Stomach (tissue), 9 donors: ENCODE data around the gene FAF2. TPM values are rescaled to one million over a fixed set of nuclear protein-coding genes. Genes with fewer than 3 reads are reported as not detected.

Experiments used
- DNase-seq, 2 donors: peaks; one replicate each; pipeline versions ENCODE4 v3.0.0 to v3.0.0-alpha.2; 2013 to 2019
- H3K27ac ChIP-seq, 5 donors: fragments of 200-600 bp in 4 of 5; sonication (generic) in 4 of 5; one replicate each; pipeline ENCODE4 v1.5.1; 2013 to 2019; ENCODE audit warnings: mild to moderate bottlenecking in 1 of 5, moderate library complexity in 1 of 5
- H3K27me3 ChIP-seq, 3 donors: fragments of 200-600 bp; sonication (generic); one replicate each; pipeline ENCODE4 v1.5.1; 2017 to 2019; ENCODE audit warnings: mixed run types in 1 of 3
- H3K36me3 ChIP-seq, 4 donors: fragments of 200-600 bp; sonication (generic); 1 replicate in 3 of 4; 2 replicates in 1 of 4; pipeline ENCODE4 v1.5.1; 2016 to 2019
- H3K4me1 ChIP-seq, 4 donors: fragments of 200-600 bp; sonication (generic); one replicate each; pipeline ENCODE4 v1.5.1; 2016 to 2019
- H3K4me3 ChIP-seq, 4 donors: fragments of 200-600 bp; sonication (generic) in 3 of 4; one replicate each; pipeline ENCODE4 v1.5.1; 2016 to 2019; ENCODE audit warnings: mild to moderate bottlenecking in 1 of 4
- H3K9me3 ChIP-seq, 4 donors: fragments of 200-600 bp; sonication (generic); one replicate each; pipeline ENCODE4 v1.5.1; 2016 to 2019
- CTCF ChIP-seq, 7 experiments: fragments of 450-650 bp in 4 of 7; fragments of 200-600 bp in 3 of 7; sonication (generic) in 3 of 7; IDR thresholded peaks; one replicate each; pipeline ENCODE4 v1.5.1; 2016 to 2019; ENCODE audit warnings: antibody characterized with exemption in 7 of 7, control low read depth in 2 of 7, mild to moderate bottlenecking in 1 of 7
- EP300 ChIP-seq: sonication (generic); formaldehyde crosslinking; IDR thresholded peaks from one replicate; pipeline ENCODE4 v1.6.1; 2017; ENCODE audit warnings: antibody characterized with exemption
- POLR2A ChIP-seq, 4 donors: fragments of 450-650 bp; IDR thresholded peaks; one replicate each; pipeline ENCODE4 v1.6.1; 2016; ENCODE audit warnings: antibody characterized with exemption in 4 of 4, control low read depth in 2 of 4, mild to moderate bottlenecking in 1 of 4, moderate library complexity in 1 of 4
- POLR2AphosphoS5 ChIP-seq, 3 donors: sonication (generic); formaldehyde crosslinking; IDR thresholded peaks; one replicate each; pipeline ENCODE4 v1.6.1; 2016; ENCODE audit warnings: antibody characterized with exemption in 3 of 3
- WGBS, 5 donors: extraction: QIAGEN DNeasy Blood & Tissue Kit in 3 of 5; methylation state at CpG; one replicate each; pipeline versions ENCODE4 v1.1.5 to v1.1.7; 2013 to 2018; 5-methylcytosine and 5-hydroxymethylcytosine counted together
- intact Hi-C: fragments of 100-400 bp; cut with DNase I; formaldehyde crosslinking; loops from one replicate; pipeline ENCODE4 v1.15.1; 2023; ENCODE audit warnings: low total_unique reads
- polyA plus RNA-seq, 3 donors: library from polyadenylated mRNA; stranded (reverse); fragments of 200-250 nt; gene quantifications; one replicate each; pipeline ENCODE4 v1.2.3, GENCODE V29; 2013
- total RNA-seq, 5 donors: library from RNA; depleted of rRNA; stranded (reverse); fragments of >200 nt; gene quantifications; one replicate each; pipeline versions ENCODE4 v1.1.0 to v1.2.3, GENCODE V29; 2014 to 2016
- donor health status: healthy with polysubstance abuse.
- donor health status: Bipolar disorder and iron deficiency.
- donor health status: healthy.

The FAF2 gene
- total and polyA plus RNA-seq, 8 donors = 5.7 to 57.2 (median 22.6) TPM

- no peak overlapping the region for H3K4me3 ChIP-seq
- H3K4me1 ChIP-seq = peaks cover 15 to 24% (median 18%) of the 10 kb centered on the region in 4 donors
- no peak for DNase-seq
- H3K36me3 ChIP-seq = no peaks in the 10 kb centered on the region
- H3K9me3 ChIP-seq = no peaks in the 10 kb centered on the region
- intact Hi-C loops = no loop called here
- TF ChIP-seq EP300 = no peak
- no peaks in the 10 kb centered on the region for H3K27me3 ChIP-seq
- H3K27ac ChIP-seq = no peak overlapping the region
- WGBS, 5 donors = 90 to 95% (median 94%) methylated on average over 5 of the region's 5 CpGs
Observed at GRCh38 chr5:176420086-176420485, 28.1 kb upstream of the FAF2 start.

DNA sequence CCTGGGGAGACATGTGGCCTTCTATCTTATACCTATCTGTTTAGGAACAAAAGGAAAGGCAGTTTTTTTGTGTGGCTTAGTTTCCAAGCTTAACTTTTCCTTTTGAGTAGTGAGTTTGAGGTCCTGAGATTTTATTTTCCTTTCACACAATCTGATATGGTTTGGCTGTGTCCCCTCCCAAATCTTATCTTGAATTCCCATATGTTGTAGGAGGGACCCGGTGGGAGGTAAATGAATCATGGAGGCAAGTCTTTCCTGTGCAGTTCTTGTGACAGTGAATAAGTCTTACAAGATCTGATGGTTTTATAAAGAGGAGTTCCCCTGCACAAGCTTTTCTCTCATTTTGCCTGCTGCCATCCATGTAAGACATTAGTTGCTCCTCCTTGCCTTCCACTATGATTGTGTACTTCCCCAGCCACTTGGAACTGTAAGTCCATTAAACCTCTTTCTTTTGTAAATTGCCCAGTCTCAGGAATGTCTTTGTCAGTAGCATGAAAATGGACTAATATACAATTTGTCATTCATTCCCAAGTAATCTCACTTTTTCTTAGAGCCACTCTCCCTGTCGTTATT, 27.1 kb upstream of the FAF2 start:
- H3K9me3 ChIP-seq = no peaks in the 10 kb centered on the region
- TF ChIP-seq EP300 = no peak
- TF ChIP-seq POLR2AphosphoS5 (IDR thresholded peaks at IDR 0.05) = no peak
- no peak for TF ChIP-seq POLR2A (IDR thresholded peaks at IDR 0.05)
- no peak for TF ChIP-seq CTCF (IDR thresholded peaks at IDR 0.05)
- no peak overlapping the region for H3K27ac ChIP-seq
- no peaks in the 10 kb centered on the region for H3K36me3 ChIP-seq
- 52 to 67% (median 61%) methylated on average over 2 of the region's 2 CpGs for WGBS, 5 donors
- H3K4me3 ChIP-seq = no peak overlapping the region
- no peaks in the 10 kb centered on the region for H3K27me3 ChIP-seq
- DNase-seq = no peak
- intact Hi-C loops = no loop called here
- H3K4me1 ChIP-seq = peaks cover 8 to 17% (median 10%) of the 10 kb centered on the region in 4 donors

DNA sequence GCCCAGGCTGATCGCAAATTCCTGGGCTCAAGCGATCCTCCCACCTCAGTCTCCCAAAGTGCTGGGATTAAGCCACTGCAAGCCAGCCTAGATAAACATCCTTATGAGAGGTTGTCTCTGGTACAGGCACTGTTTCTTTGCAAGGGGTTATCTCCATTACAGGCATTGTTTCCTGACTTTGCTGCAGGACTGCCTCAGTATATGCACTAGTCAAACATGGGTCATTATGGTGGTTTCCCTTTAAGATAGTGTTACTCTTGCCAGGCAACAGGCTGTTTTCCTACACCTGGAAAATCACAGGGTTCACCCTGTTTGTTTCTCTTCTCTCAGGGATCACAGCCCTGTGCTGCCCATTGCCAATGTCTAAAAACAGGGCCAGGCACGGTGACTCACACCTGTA, 24.0 kb upstream of the FAF2 start:
- H3K4me3 ChIP-seq = no peak overlapping the region
- no peak for TF ChIP-seq CTCF (IDR thresholded peaks at IDR 0.05)
- TF ChIP-seq POLR2AphosphoS5 (IDR thresholded peaks at IDR 0.05) = peak in 1 of 3 donors; percentile 73
- intact Hi-C loops = no loop called here
- no peaks in the 10 kb centered on the region for H3K9me3 ChIP-seq
- no peaks in the 10 kb centered on the region for H3K27me3 ChIP-seq
- 25 to 69% (median 34%) methylated on average over 3 of the region's 3 CpGs for WGBS, 5 donors
- DNase-seq = peak in 1 of 2 donors; percentile 41
- no peaks in the 10 kb centered on the region for H3K36me3 ChIP-seq
- H3K4me1 ChIP-seq = peaks cover 0 to 6% (median 2%) of the 10 kb centered on the region in 4 donors
- H3K27ac ChIP-seq = peak overlapping the region in 3 of 5 donors; percentile 35 to 71 (median 58)

DNA sequence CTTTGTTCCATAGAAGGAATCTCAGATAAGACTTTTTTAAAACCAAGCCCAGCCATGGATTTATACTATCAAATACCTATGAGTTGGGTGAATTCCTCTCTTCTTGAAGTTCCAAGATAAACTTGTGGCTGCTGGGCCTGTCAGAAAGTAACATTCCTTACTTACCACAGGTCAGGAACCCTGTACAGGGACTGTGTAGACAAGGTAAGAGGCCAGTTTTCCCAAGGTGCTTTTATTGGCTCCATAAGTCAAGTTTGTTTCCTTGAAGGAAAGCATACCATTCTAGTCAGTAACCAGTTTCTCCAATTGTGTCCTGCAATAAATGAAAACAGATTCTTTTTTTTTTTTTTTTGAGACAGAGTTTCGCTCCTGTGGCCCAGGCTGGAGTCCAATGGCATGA, 23.0 kb upstream of the FAF2 start:
- intact Hi-C loops = no loop called here
- 15 to 65% (median 48%) methylated on average over 1 of the region's 1 CpG for WGBS, 5 donors
- peaks cover 0 to 6% (median 2%) of the 10 kb centered on the region in 4 donors for H3K4me1 ChIP-seq
- H3K9me3 ChIP-seq = no peaks in the 10 kb centered on the region
- no peak overlapping the region for H3K4me3 ChIP-seq
- DNase-seq = peak in 1 of 2 donors; percentile 40
- TF ChIP-seq EP300 (no peak), POLR2A (IDR thresholded peaks at IDR 0.05) (no peak), POLR2AphosphoS5 (IDR thresholded peaks at IDR 0.05) (no peak), CTCF (IDR thresholded peaks at IDR 0.05) (no peak)
- H3K36me3 ChIP-seq = no peaks in the 10 kb centered on the region
- no peaks in the 10 kb centered on the region for H3K27me3 ChIP-seq
- H3K27ac ChIP-seq = peak overlapping the region in 4 of 5 donors; percentile 47 to 71 (median 57)

DNA sequence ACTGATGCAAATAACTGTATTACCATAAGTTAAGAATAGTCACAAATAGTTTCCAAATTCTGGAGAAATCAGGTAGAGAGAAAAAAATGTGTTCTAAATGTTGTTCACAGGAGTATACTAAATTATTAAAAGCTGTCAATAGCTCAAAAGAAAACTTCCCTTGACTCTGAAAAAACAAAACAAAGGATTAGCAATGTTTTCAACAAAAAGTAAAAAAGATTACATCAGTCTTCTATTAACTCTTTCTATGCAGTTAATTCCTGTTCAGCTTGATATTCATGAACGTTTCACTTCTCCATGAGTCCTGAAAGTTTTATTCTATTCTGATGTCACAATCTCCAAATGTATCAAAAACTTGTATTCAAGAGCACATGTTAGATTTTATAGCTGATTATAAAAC, 22.4 kb upstream of the FAF2 start:
- peaks cover 0 to 5% (median 0%) of the 10 kb centered on the region in 3 donors for H3K27me3 ChIP-seq
- peak overlapping the region in 3 of 5 donors; percentile 47 to 71 (median 58) for H3K27ac ChIP-seq
- H3K4me1 ChIP-seq = peaks cover 0 to 6% (median 2%) of the 10 kb centered on the region in 4 donors
- TF ChIP-seq POLR2AphosphoS5 (IDR thresholded peaks at IDR 0.05) = no peak
- no peak for TF ChIP-seq EP300
- TF ChIP-seq CTCF (IDR thresholded peaks at IDR 0.05) = no peak
- no peak for TF ChIP-seq POLR2A (IDR thresholded peaks at IDR 0.05)
- no peak for DNase-seq
- intact Hi-C loops = no loop called here
- no peak overlapping the region for H3K4me3 ChIP-seq
- no peaks in the 10 kb centered on the region for H3K9me3 ChIP-seq
- WGBS, 5 donors = 80 to 93% (median 87%) methylated on average over 1 of the region's 1 CpG
- H3K36me3 ChIP-seq = no peaks in the 10 kb centered on the region
